SK-N-SH (cell line): Measurements from ENCODE around the gene HHIPL1. TPM values are rescaled to one million over a fixed set of nuclear protein-coding genes. Genes with fewer than 3 reads are reported as not detected.

ENCODE experiments used
- CTCF ChIA-PET: fragments of 300-600, 350-600 bp; formaldehyde crosslinking; extraction: SDS; loops from one replicate; lab custom pipeline; 2021; lab: Yijun Ruan, JAX
- POLR2A ChIA-PET: fragments of 350-600 bp; sonication (Branson Sonifier 250); formaldehyde crosslinking; extraction: SDS; loops from one replicate; lab custom pipeline; 2020; ENCODE audit warnings: antibody characterized with exemption, inconsistent platforms; lab: Yijun Ruan, JAX
- DNase-seq: peaks from one replicate; pipeline ENCODE4 v3.0.0; 2012
- H2AFZ ChIP-seq: fragments of 200-600 bp; sonication (generic); 2 replicates; pipeline ENCODE4 v1.8.1; 2016; ENCODE audit warnings: antibody characterized with exemption, mild to moderate bottlenecking, low read depth
- H3F3A ChIP-seq: fragments of 200-600 bp; sonication (generic); replicated peaks from 2 replicates; pipeline ENCODE3; 2016; ENCODE audit warnings: antibody characterized with exemption, mild to moderate bottlenecking; ENCODE audit not compliant: insufficient read depth
- H3K27ac ChIP-seq, 2 experiments: fragments of 200-500 bp in 1 of 2; fragments of 200-600 bp in 1 of 2; sonication (Bioruptor generic) in 1 of 2; sonication (generic), shearing (Covaris generic) in 1 of 2; 2 replicates each; pipeline versions ENCODE4 v1.5.1 to v1.6.1; 2014 to 2016; ENCODE audit warnings: low read depth in 2 of 2, inconsistent platforms in 1 of 2, low read length in 1 of 2, mild to moderate bottlenecking in 1 of 2, mixed read lengths in 1 of 2
- H3K27me3 ChIP-seq: fragments of 200-600 bp; sonication (generic), shearing (Covaris generic); 2 replicates; pipeline ENCODE4 v1.6.1; 2016; ENCODE audit warnings: mixed run types; ENCODE audit not compliant: insufficient read depth
- H3K36me3 ChIP-seq, 2 experiments: fragments of 200-500 bp in 1 of 2; fragments of 200-600 bp in 1 of 2; sonication (Bioruptor generic) in 1 of 2; sonication (generic) in 1 of 2; replicated peaks in 1 of 2; 2 replicates each; pipeline versions ENCODE3 to v1.5.1; 2014 to 2016; ENCODE audit warnings: low read length in 1 of 2, mild to moderate bottlenecking in 1 of 2; ENCODE audit not compliant: insufficient read depth in 2 of 2, control insufficient read depth in 1 of 2
- H3K4me1 ChIP-seq, 2 experiments: fragments of 200-500 bp in 1 of 2; fragments of 200-600 bp in 1 of 2; sonication (Bioruptor generic) in 1 of 2; sonication (generic), shearing (Covaris generic) in 1 of 2; 2 replicates each; pipeline versions ENCODE4 v1.5.1 to v1.6.1; 2014 to 2016; ENCODE audit warnings: low read depth in 1 of 2, low read length in 1 of 2, mixed run types in 1 of 2; ENCODE audit not compliant: insufficient read depth in 2 of 2, control insufficient read depth in 1 of 2
- H3K4me2 ChIP-seq: fragments of 200-600 bp; sonication (generic), shearing (Covaris generic); 2 replicates; pipeline ENCODE4 v1.6.1; 2017; ENCODE audit warnings: mixed run types
- H3K4me3 ChIP-seq, 2 experiments: fragments of 200-500 bp in 1 of 2; fragments of 200-600 bp in 1 of 2; sonication (Bioruptor generic) in 1 of 2; sonication (generic), shearing (Covaris generic) in 1 of 2; 2 replicates each; pipeline versions ENCODE4 v1.5.1 to v1.8.1; 2014 to 2016; ENCODE audit warnings: low read depth in 2 of 2, inconsistent platforms in 1 of 2, low read length in 1 of 2, mild to moderate bottlenecking in 1 of 2, mixed read lengths in 1 of 2, moderate library complexity in 1 of 2
- H3K79me2 ChIP-seq: fragments of 200-600 bp; sonication (generic); 2 replicates; pipeline ENCODE4 v1.8.1; 2017; ENCODE audit warnings: mild to moderate bottlenecking; ENCODE audit not compliant: insufficient read depth
- H3K9ac ChIP-seq: fragments of 200-600 bp; sonication (generic); 2 replicates; pipeline ENCODE4 v1.6.1; 2017; ENCODE audit warnings: mixed run types
- H3K9me2 ChIP-seq: fragments of 200-600 bp; sonication (generic); 2 replicates; pipeline ENCODE4 v1.6.1; 2017; ENCODE audit warnings: mixed run types
- H3K9me3 ChIP-seq: fragments of 200-600 bp; sonication (generic); 2 replicates; pipeline ENCODE4 v1.6.1; 2017; ENCODE audit warnings: mixed run types, mild to moderate bottlenecking, moderate library complexity
- H4K20me1 ChIP-seq: fragments of 200-600 bp; sonication (generic); 2 replicates; pipeline ENCODE4 v1.6.1; 2017; ENCODE audit warnings: mild to moderate bottlenecking, mixed run types; ENCODE audit not compliant: insufficient read depth
- CTCF ChIP-seq: fragments of 200-600 bp; sonication (generic); IDR thresholded peaks from 2 replicates; pipeline ENCODE4 v1.6.1; 2017; ENCODE audit warnings: antibody characterized with exemption, mild to moderate bottlenecking, moderate library complexity
- ELF1 ChIP-seq: IDR thresholded peaks from 2 replicates; pipeline ENCODE4 v1.4.0; 2012
- EP300 ChIP-seq, 2 experiments: IDR thresholded peaks; 2 replicates each; pipeline versions ENCODE4 v1.4.0 to v1.6.1; 2012; ENCODE audit warnings: borderline replicate concordance in 1 of 2, low read depth in 1 of 2, low read length in 1 of 2
- EZH2phosphoT487 ChIP-seq: fragments of 200-600 bp; sonication (generic); IDR thresholded peaks from 2 replicates; pipeline ENCODE4 v1.6.1; 2017; ENCODE audit warnings: low read depth, mixed run types, mild to moderate bottlenecking, antibody characterized with exemption, moderate library complexity, borderline replicate concordance
- FOXM1 ChIP-seq: IDR thresholded peaks from 2 replicates; pipeline ENCODE4 v1.4.0; 2012; ENCODE audit warnings: low read depth, mild to moderate bottlenecking
- GABPA ChIP-seq: IDR thresholded peaks from 2 replicates; pipeline ENCODE4 v1.4.0; 2012; ENCODE audit warnings: low read depth, mild to moderate bottlenecking
- JUND ChIP-seq: IDR thresholded peaks from 2 replicates; pipeline ENCODE4 v1.4.0; 2012
- MEF2A ChIP-seq: IDR thresholded peaks from 2 replicates; pipeline ENCODE4 v1.4.0; 2012; ENCODE audit warnings: low read depth, borderline replicate concordance
- MXI1 ChIP-seq: IDR thresholded peaks from 2 replicates; pipeline ENCODE4 v1.6.1; 2012; ENCODE audit warnings: mild to moderate bottlenecking, low read depth, low read length, improper control_type of control experiment
- POLR2AphosphoS5 ChIP-seq: IDR thresholded peaks from 2 replicates; pipeline ENCODE4 v1.6.1; 2012; ENCODE audit warnings: low read depth, low read length
- REST ChIP-seq: IDR thresholded peaks from 2 replicates; pipeline ENCODE4 v1.6.1; 2012; ENCODE audit warnings: mild to moderate bottlenecking, low read depth, low read length, moderate library complexity
- RFX5 ChIP-seq: IDR thresholded peaks from 2 replicates; pipeline ENCODE4 v1.6.1; 2012; ENCODE audit warnings: mild to moderate bottlenecking, improper control_type of control experiment, low read length
- TAF1 ChIP-seq: IDR thresholded peaks from 2 replicates; pipeline ENCODE4 v1.6.1; 2012; ENCODE audit warnings: low read depth, mild to moderate bottlenecking, low read length, moderate library complexity, borderline replicate concordance
- TEAD4 ChIP-seq: IDR thresholded peaks from 2 replicates; pipeline ENCODE4 v1.4.0; 2012; ENCODE audit warnings: mild to moderate bottlenecking, borderline replicate concordance; ENCODE audit not compliant: insufficient read depth
- USF1 ChIP-seq: IDR thresholded peaks from 2 replicates; pipeline ENCODE4 v1.4.0; 2012; ENCODE audit warnings: low read depth, borderline replicate concordance
- YY1 ChIP-seq: IDR thresholded peaks from 2 replicates; pipeline ENCODE4 v1.4.0; 2012; ENCODE audit warnings: low read depth, mild to moderate bottlenecking
- WGBS: methylation state at CpG from one replicate; pipeline ENCODE4 v1.1.6; 2017; ENCODE audit warnings: low lambda C conversion rate; 5-methylcytosine and 5-hydroxymethylcytosine counted together
- polyA plus RNA-seq, 3 experiments: library from polyadenylated mRNA; depleted of rRNA; stranded (reverse); fragments of >200 nt; gene quantifications; 2 replicates each; pipeline ENCODE4 v1.2.3, GENCODE V29; 2012
- TF ChIP-seq, protein P1 (sequence below): fragments of 150-350 bp; IDR thresholded peaks from 2 replicates; pipeline ENCODE4 v1.6.1; 2017; ENCODE audit warnings: antibody characterized with exemption, low read length, low read depth, borderline replicate concordance
- TF ChIP-seq, protein P2 (sequence below): fragments of 150-350 bp; IDR thresholded peaks from 2 replicates; pipeline ENCODE4 v1.6.1; 2016; ENCODE audit warnings: mild to moderate bottlenecking, low read depth, low read length
- TF ChIP-seq, protein P3 (sequence below): IDR thresholded peaks from 2 replicates; pipeline ENCODE4 v1.4.0; 2012; ENCODE audit warnings: low read depth

Gene HHIPL1
- polyA plus RNA-seq, 1 of the 3 experiments (the other 2 are of a cell fraction) = 0.02 TPM

DNA sequence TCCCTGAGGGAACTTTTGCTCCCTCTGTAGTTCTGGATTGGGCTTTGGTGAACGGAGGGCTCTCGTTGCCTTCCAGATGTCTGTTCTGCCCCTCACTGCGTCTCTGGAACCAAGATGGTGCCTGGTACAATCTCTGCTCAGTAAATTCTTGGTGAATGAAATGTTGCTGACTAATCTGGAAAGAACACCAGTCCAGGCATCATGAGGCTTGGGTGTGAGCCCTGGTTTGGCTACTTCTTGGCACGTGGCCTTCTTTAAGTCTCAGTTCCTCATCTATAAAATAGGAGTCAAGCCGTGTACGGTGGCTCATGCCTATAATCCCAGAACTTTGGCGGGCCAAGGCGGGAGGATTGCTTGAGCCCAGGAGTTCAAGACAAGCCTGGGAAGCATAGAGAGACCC, 4.3 kb downstream of the HHIPL1 start:
- Histone ChIP-seq H3K27me3 (no peaks in the 10 kb centered on the region), H3K36me3 (no peaks in the 10 kb centered on the region), H3K27ac (no peak overlapping the region), H3K79me2 (no peaks in the 10 kb centered on the region), H3K9me2 (no peaks in the 10 kb centered on the region), H3K9me3 (no peaks in the 10 kb centered on the region), H4K20me1 (no peaks in the 10 kb centered on the region), H3F3A (peaks cover 5% of the 10 kb centered on the region), H3K4me2 (no peak overlapping the region), H3K4me3 (no peak overlapping the region), H3K9ac (no peak overlapping the region), H3K4me1 (no peaks in the 10 kb centered on the region; a peak in 1 of 4 replicates), H2AFZ (no peak overlapping the region)
- no peak for DNase-seq
- TF ChIP-seq, protein P1, sequence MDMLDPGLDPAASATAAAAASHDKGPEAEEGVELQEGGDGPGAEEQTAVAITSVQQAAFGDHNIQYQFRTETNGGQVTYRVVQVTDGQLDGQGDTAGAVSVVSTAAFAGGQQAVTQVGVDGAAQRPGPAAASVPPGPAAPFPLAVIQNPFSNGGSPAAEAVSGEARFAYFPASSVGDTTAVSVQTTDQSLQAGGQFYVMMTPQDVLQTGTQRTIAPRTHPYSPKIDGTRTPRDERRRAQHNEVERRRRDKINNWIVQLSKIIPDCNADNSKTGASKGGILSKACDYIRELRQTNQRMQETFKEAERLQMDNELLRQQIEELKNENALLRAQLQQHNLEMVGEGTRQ = no peak
- TF ChIP-seq EP300 (IDR thresholded peaks at IDR 0.05; ENCODE audit: borderline replicate concordance in 1 of 2, low read depth in 1 of 2, low read length in 1 of 2) (no peak), MXI1 (no peak)
- ChIA-PET POLR2A (no interaction called here), CTCF (no interaction called here)
- WGBS = 70% methylated on average over 7 of the region's 8 CpGs

- H3K9me2 ChIP-seq = no peaks in the 10 kb centered on the region
- no peaks in the 10 kb centered on the region for H3K27me3 ChIP-seq
- H3K9me3 ChIP-seq = no peaks in the 10 kb centered on the region
- H3K4me2 ChIP-seq = no peak overlapping the region
- no peaks in the 10 kb centered on the region for H3K79me2 ChIP-seq
- no peak overlapping the region for H3K4me3 ChIP-seq
- no peaks in the 10 kb centered on the region; a peak in 1 of 4 replicates for H3K4me1 ChIP-seq
- POLR2A ChIA-PET = no interaction called here
- no peaks in the 10 kb centered on the region for H3K36me3 ChIP-seq
- H3F3A ChIP-seq = peaks cover 5% of the 10 kb centered on the region
- 93% methylated on average over 6 of the region's 8 CpGs for WGBS
- H4K20me1 ChIP-seq = no peaks in the 10 kb centered on the region
- CTCF ChIA-PET = no interaction called here
- DNase-seq = no peak
- no peak overlapping the region for H2AFZ ChIP-seq
- H3K9ac ChIP-seq = no peak overlapping the region
- H3K27ac ChIP-seq = no peak overlapping the region
- TF ChIP-seq, protein P1 = no peak
- TF ChIP-seq JUND (no peak), RFX5 (no peak), TEAD4 (no peak), MEF2A (no peak), FOXM1 (no peak), EZH2phosphoT487 (no peak), CTCF (no peak), TAF1 (no peak), POLR2AphosphoS5 (no peak), USF1 (no peak), ELF1 (no peak), REST (no peak), GABPA (no peak), YY1 (no peak)
- TF ChIP-seq, protein P2, sequence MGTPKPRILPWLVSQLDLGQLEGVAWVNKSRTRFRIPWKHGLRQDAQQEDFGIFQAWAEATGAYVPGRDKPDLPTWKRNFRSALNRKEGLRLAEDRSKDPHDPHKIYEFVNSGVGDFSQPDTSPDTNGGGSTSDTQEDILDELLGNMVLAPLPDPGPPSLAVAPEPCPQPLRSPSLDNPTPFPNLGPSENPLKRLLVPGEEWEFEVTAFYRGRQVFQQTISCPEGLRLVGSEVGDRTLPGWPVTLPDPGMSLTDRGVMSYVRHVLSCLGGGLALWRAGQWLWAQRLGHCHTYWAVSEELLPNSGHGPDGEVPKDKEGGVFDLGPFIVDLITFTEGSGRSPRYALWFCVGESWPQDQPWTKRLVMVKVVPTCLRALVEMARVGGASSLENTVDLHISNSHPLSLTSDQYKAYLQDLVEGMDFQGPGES = no peak
- TF ChIP-seq, protein P3, sequence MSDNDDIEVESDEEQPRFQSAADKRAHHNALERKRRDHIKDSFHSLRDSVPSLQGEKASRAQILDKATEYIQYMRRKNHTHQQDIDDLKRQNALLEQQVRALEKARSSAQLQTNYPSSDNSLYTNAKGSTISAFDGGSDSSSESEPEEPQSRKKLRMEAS = no peak
Measured at GRCh38 chr14:99649643-99650042, 4.7 kb downstream of the HHIPL1 start.
